Neuron (in vitro differentiated cells): Measurements from ENCODE around the gene IL12RB1.

Experiments
- H2AFZ ChIP-seq: one replicate; pipeline ENCODE4 v1.6.1; 2013; ENCODE audit warnings: low read depth, mild to moderate bottlenecking, inconsistent platforms, low read length, moderate library complexity
- H3K27me3 ChIP-seq: one replicate; pipeline ENCODE4 v1.6.1; 2013; ENCODE audit warnings: low read length; ENCODE audit not compliant: insufficient read depth
- H3K36me3 ChIP-seq: one replicate; pipeline ENCODE4 v1.6.1; 2013; ENCODE audit warnings: low read length; ENCODE audit not compliant: insufficient read depth
- H3K4me1 ChIP-seq: one replicate; pipeline ENCODE4 v1.6.1; 2013; ENCODE audit warnings: low read length; ENCODE audit not compliant: insufficient read depth
- H3K4me3 ChIP-seq: 2 replicates; pipeline ENCODE4 v1.5.1; 2013; ENCODE audit warnings: mild to moderate bottlenecking, low read length, moderate library complexity
- H3K9me3 ChIP-seq: one replicate; pipeline ENCODE4 v1.6.1; 2013; ENCODE audit warnings: low read length

Gene IL12RB1

GRCh38 chr19:18086590-18087138, at the start of gene IL12RB1:
Gene IL12RB1 (minus strand): TSS chr19:18086934. CDS start chr19:18086823, 111 bp downstream.
- no peak within 1 kb of the TSS for H2AFZ ChIP-seq
- no peaks in the 10 kb centered on the region for H3K27me3 ChIP-seq
- no peak within 1 kb of the TSS for H3K4me3 ChIP-seq
- no peaks in the 10 kb centered on the region for H3K36me3 ChIP-seq
- no peaks in the 10 kb centered on the region for H3K9me3 ChIP-seq
- no peaks in the 10 kb centered on the region for H3K4me1 ChIP-seq

- Histone ChIP-seq H3K9me3 (peaks cover 3% of the 10 kb centered on the region), H2AFZ (no peak overlapping the region), H3K4me3 (no peak overlapping the region), H3K36me3 (peaks cover 42% of the 10 kb centered on the region), H3K4me1 (no peaks in the 10 kb centered on the region), H3K27me3 (no peaks in the 10 kb centered on the region)
Measured at GRCh38 chr19:18135712-18136584, 49.2 kb upstream of the IL12RB1 start.

GRCh38 chr19:18131841-18132596, 45.3 kb upstream of the IL12RB1 start:
- Histone ChIP-seq H3K9me3 (no peaks in the 10 kb centered on the region), H3K27me3 (no peaks in the 10 kb centered on the region), H2AFZ (no peak overlapping the region), H3K36me3 (peaks cover 50% of the 10 kb centered on the region), H3K4me3 (no peak overlapping the region), H3K4me1 (no peaks in the 10 kb centered on the region)

- H3K9me3 ChIP-seq, result no peaks in the 10 kb centered on the region
- H3K36me3 ChIP-seq, result peaks cover 47% of the 10 kb centered on the region
- H3K27me3 ChIP-seq, result no peaks in the 10 kb centered on the region
- H2AFZ ChIP-seq, result no peak overlapping the region
- H3K4me1 ChIP-seq, result no peaks in the 10 kb centered on the region
- H3K4me3 ChIP-seq, result no peak overlapping the region
Measured at GRCh38 chr19:18130523-18131242, 43.9 kb upstream of the IL12RB1 start.

GRCh38 chr19:18128805-18129204, 42.1 kb upstream of the IL12RB1 start:
- Histone ChIP-seq H3K4me3 (no peak overlapping the region), H3K27me3 (no peaks in the 10 kb centered on the region), H3K9me3 (no peaks in the 10 kb centered on the region), H3K36me3 (peaks cover 49% of the 10 kb centered on the region), H2AFZ (no peak overlapping the region), H3K4me1 (no peaks in the 10 kb centered on the region)

- peaks cover 51% of the 10 kb centered on the region for H3K36me3 ChIP-seq
- no peaks in the 10 kb centered on the region for H3K27me3 ChIP-seq
- no peak overlapping the region for H3K4me3 ChIP-seq
- no peaks in the 10 kb centered on the region for H3K4me1 ChIP-seq
- no peak overlapping the region for H2AFZ ChIP-seq
- no peaks in the 10 kb centered on the region for H3K9me3 ChIP-seq
Measured at GRCh38 chr19:18128044-18128443, 41.3 kb upstream of the IL12RB1 start.

GRCh38 chr19:18126097-18126496, 39.4 kb upstream of the IL12RB1 start:
- Histone ChIP-seq H3K9me3 (no peaks in the 10 kb centered on the region), H3K36me3 (peaks cover 44% of the 10 kb centered on the region), H3K4me3 (no peak overlapping the region), H3K27me3 (no peaks in the 10 kb centered on the region), H2AFZ (no peak overlapping the region), H3K4me1 (no peaks in the 10 kb centered on the region)

- Histone ChIP-seq H3K9me3 (no peaks in the 10 kb centered on the region), H2AFZ (no peak overlapping the region), H3K27me3 (no peaks in the 10 kb centered on the region), H3K4me3 (no peak overlapping the region), H3K36me3 (peaks cover 27% of the 10 kb centered on the region), H3K4me1 (peaks cover 7% of the 10 kb centered on the region)
Measured at GRCh38 chr19:18123819-18124218, 37.1 kb upstream of the IL12RB1 start.

GRCh38 chr19:18122860-18123795, 36.4 kb upstream of the IL12RB1 start:
- Histone ChIP-seq H3K4me3 (no peak overlapping the region), H3K9me3 (no peaks in the 10 kb centered on the region), H3K36me3 (peaks cover 23% of the 10 kb centered on the region), H3K27me3 (no peaks in the 10 kb centered on the region), H3K4me1 (peaks cover 11% of the 10 kb centered on the region), H2AFZ (no peak overlapping the region)

- H3K36me3 ChIP-seq, result peaks cover 23% of the 10 kb centered on the region
- peaks cover 12% of the 10 kb centered on the region for H3K4me1 ChIP-seq
- H2AFZ ChIP-seq, result no peak overlapping the region
- no peaks in the 10 kb centered on the region for H3K9me3 ChIP-seq
- no peak overlapping the region for H3K4me3 ChIP-seq
- H3K27me3 ChIP-seq, result no peaks in the 10 kb centered on the region
Measured at GRCh38 chr19:18122424-18122823, 35.7 kb upstream of the IL12RB1 start.

- Histone ChIP-seq H3K27me3 (no peaks in the 10 kb centered on the region), H2AFZ (no peak overlapping the region), H3K36me3 (peaks cover 23% of the 10 kb centered on the region), H3K9me3 (no peaks in the 10 kb centered on the region), H3K4me1 (peaks cover 15% of the 10 kb centered on the region), H3K4me3 (no peak overlapping the region)
Measured at GRCh38 chr19:18121166-18121565, 34.4 kb upstream of the IL12RB1 start.

- Histone ChIP-seq H3K9me3 (no peaks in the 10 kb centered on the region), H3K4me3 (no peak overlapping the region), H3K27me3 (no peaks in the 10 kb centered on the region), H3K36me3 (peaks cover 21% of the 10 kb centered on the region), H3K4me1 (peaks cover 15% of the 10 kb centered on the region), H2AFZ (no peak overlapping the region)
Measured at GRCh38 chr19:18120127-18120526, 33.4 kb upstream of the IL12RB1 start.
